OCI-LY7 (cell line): Measurements from ENCODE around the gene LGALS16. TPM values are rescaled to one million over a fixed set of nuclear protein-coding genes. Genes with fewer than 3 reads are reported as not detected.
"Not testable (repeated sequence)": the region's sequence is repeated elsewhere in the genome, so short reads cannot be mapped to it uniquely, and the experiment has no call there.

Source experiments
- BruUV-seq: library from RNA; stranded (reverse); fragments of 400-500 nt; replicated peaks from 2 replicates; lab custom pipeline; 2021; lab: Mats Ljungman, UMichigan
- CTCF ChIA-PET: fragments of 300-600 bp; sonication (Branson Sonifier 250); formaldehyde crosslinking; loops from one replicate; lab custom pipeline; 2022; ENCODE audit warnings: antibody characterized with exemption; ENCODE audit not compliant: unreplicated experiment; lab: Charles Lee
- POLR2A ChIA-PET: fragments of 300-600 bp; sonication (Branson Sonifier 250); formaldehyde crosslinking; loops from one replicate; lab custom pipeline; 2022; ENCODE audit warnings: antibody characterized with exemption; lab: Charles Lee
- DNase-seq: peaks from one replicate; pipeline ENCODE4 v3.0.0-alpha.2; 2015; ENCODE audit warnings: low spot score
- H2AFZ ChIP-seq: fragments of 200-600 bp; sonication (generic), shearing (Covaris generic); 2 replicates; pipeline ENCODE4 v1.6.1; 2014; ENCODE audit warnings: mild to moderate bottlenecking, antibody characterized with exemption, low read length, moderate library complexity
- H3K27ac ChIP-seq: fragments of 200-600 bp; sonication (generic); 2 replicates; pipeline ENCODE4 v1.5.1; 2014; ENCODE audit warnings: mixed run types, low read depth, mild to moderate bottlenecking, moderate library complexity, low read length, inconsistent platforms; ENCODE audit not compliant: poor library complexity, severe bottlenecking
- H3K36me3 ChIP-seq: fragments of 200-600 bp; sonication (generic); 2 replicates; pipeline ENCODE4 v1.6.1; 2014; ENCODE audit warnings: mild to moderate bottlenecking, antibody characterized with exemption, low read length, moderate library complexity, mixed read lengths; ENCODE audit not compliant: insufficient read depth
- H3K4me1 ChIP-seq: fragments of 200-600 bp; sonication (generic); 2 replicates; pipeline ENCODE4 v1.5.1; 2014; ENCODE audit warnings: mild to moderate bottlenecking, low read length; ENCODE audit not compliant: insufficient read depth, poor library complexity, severe bottlenecking
- H3K4me2 ChIP-seq: fragments of 200-600 bp; sonication (generic); 2 replicates; pipeline ENCODE4 v1.6.1; 2014; ENCODE audit warnings: mild to moderate bottlenecking, low read length
- H3K4me3 ChIP-seq: fragments of 200-600 bp; sonication (generic); 2 replicates; pipeline ENCODE4 v1.5.1; 2014; ENCODE audit warnings: mild to moderate bottlenecking, low read depth, low read length; ENCODE audit not compliant: poor library complexity, severe bottlenecking
- H3K79me2 ChIP-seq: fragments of 200-600 bp; sonication (generic); 2 replicates; pipeline ENCODE4 v1.6.1; 2016; ENCODE audit warnings: low read depth, mild to moderate bottlenecking, low read length, moderate library complexity, mixed read lengths; ENCODE audit not compliant: insufficient read depth
- H3K9me2 ChIP-seq: fragments of 200-600 bp; sonication (generic); 2 replicates; pipeline ENCODE4 v1.6.1; 2016; ENCODE audit warnings: mild to moderate bottlenecking, low read length, mixed read lengths; ENCODE audit not compliant: insufficient read depth
- H3K9me3 ChIP-seq: fragments of 200-600 bp; sonication (generic); 2 replicates; pipeline ENCODE4 v1.6.1; 2014; ENCODE audit warnings: mild to moderate bottlenecking, mixed run types, low read length, mixed read lengths
- H4K20me1 ChIP-seq: fragments of 200-600 bp; sonication (generic); 2 replicates; pipeline ENCODE4 v1.6.1; 2014; ENCODE audit warnings: mild to moderate bottlenecking, antibody characterized with exemption, low read length, moderate library complexity, mixed read lengths; ENCODE audit not compliant: insufficient read depth
- EZH2phosphoT487 ChIP-seq: fragments of 200-600 bp; sonication (generic); IDR thresholded peaks from 2 replicates; pipeline ENCODE4 v1.6.1; 2018; ENCODE audit warnings: low read depth, borderline replicate concordance, mild to moderate bottlenecking, mixed run types, antibody characterized with exemption, low read length, moderate library complexity, mixed read lengths
- intact Hi-C: fragments of 100-400 bp; cut with micrococcal nuclease; formaldehyde crosslinking; loops from one replicate; pipeline ENCODE4 v1.10.0; 2022; ENCODE audit not compliant: unreplicated experiment
- total RNA-seq, 2 experiments: library from RNA; depleted of rRNA in 1 of 2; stranded (reverse); fragments of >200 nt in 1 of 2; shearing (Covaris generic) in 1 of 2; gene quantifications; 2 replicates each; pipeline ENCODE4 v1.2.3, GENCODE V29; 2014 to 2022
- TF ChIP-seq, protein P1 (sequence below): fragments of 200-600 bp; sonication (generic); conservative IDR thresholded peaks from 2 replicates; pipeline ENCODE4 v1.5.1; 2014; ENCODE audit warnings: mild to moderate bottlenecking, antibody characterized with exemption, low read length, moderate library complexity, mixed read lengths

LGALS16 gene
- total RNA-seq, 2 experiments from 2014 or later = not detected

DNA sequence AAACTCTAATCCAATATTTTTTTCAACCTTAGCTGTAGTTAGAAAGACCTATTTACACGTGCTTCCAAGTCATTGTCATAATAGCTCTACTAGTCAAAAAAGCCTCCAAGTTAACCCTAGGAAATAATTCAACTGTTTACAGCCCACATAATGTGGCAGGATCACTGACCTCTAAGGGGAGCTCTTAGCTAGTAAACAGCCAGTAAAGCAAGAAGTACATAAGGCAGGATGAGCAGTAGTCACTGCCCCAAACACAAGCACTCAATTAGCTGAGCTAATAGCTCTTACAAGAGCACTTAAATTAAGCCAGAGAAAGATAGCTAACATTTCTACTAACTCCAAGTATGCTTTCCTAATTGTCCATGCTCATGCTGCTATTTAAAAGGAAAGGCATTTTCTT lies 18.1 kb downstream of the LGALS16 start:
- H3K4me2 ChIP-seq, intact Hi-C loops, H3K4me1 ChIP-seq, H3K27ac ChIP-seq, CTCF ChIA-PET, H3K36me3 ChIP-seq, H3K79me2 ChIP-seq, POLR2A ChIA-PET, H3K9me2 ChIP-seq, H3K4me3 ChIP-seq, H2AFZ ChIP-seq, H3K9me3 ChIP-seq, H4K20me1 ChIP-seq, BruUV-seq: not testable (repeated sequence)
- TF ChIP-seq, protein P1, sequence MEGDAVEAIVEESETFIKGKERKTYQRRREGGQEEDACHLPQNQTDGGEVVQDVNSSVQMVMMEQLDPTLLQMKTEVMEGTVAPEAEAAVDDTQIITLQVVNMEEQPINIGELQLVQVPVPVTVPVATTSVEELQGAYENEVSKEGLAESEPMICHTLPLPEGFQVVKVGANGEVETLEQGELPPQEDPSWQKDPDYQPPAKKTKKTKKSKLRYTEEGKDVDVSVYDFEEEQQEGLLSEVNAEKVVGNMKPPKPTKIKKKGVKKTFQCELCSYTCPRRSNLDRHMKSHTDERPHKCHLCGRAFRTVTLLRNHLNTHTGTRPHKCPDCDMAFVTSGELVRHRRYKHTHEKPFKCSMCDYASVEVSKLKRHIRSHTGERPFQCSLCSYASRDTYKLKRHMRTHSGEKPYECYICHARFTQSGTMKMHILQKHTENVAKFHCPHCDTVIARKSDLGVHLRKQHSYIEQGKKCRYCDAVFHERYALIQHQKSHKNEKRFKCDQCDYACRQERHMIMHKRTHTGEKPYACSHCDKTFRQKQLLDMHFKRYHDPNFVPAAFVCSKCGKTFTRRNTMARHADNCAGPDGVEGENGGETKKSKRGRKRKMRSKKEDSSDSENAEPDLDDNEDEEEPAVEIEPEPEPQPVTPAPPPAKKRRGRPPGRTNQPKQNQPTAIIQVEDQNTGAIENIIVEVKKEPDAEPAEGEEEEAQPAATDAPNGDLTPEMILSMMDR = peak; percentile 55
- DNase-seq = peak; percentile 5

DNA sequence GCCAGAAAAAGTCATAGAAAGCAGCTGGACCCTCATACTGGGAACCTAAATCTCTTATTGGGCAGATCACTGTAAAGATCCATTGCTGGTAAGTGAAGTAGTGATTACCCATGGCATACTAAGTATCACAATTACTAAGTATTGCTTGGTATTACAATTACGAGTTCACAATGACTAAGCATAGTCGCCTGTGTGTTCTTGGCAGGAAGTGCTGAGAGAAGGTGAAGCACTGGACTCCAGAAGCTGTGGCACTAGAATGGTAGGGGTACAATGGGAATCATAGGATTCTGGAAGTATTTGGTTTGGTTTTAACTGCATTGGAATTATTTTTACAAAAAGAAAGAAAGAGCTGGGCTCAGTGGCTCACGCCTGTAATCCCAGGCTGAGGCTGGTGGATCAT lies 20.3 kb downstream of the LGALS16 start:
- BruUV-seq = no TSS peak
- no peak overlapping the region for H3K27ac ChIP-seq
- DNase-seq = no peak
- H4K20me1 ChIP-seq = no peaks in the 10 kb centered on the region
- ChIA-PET POLR2A (no interaction called here), CTCF (no interaction called here)
- no peak for TF ChIP-seq EZH2phosphoT487
- TF ChIP-seq, protein P1 = no peak
- H3K79me2 ChIP-seq = no peaks in the 10 kb centered on the region
- intact Hi-C loops = no loop called here
- H2AFZ ChIP-seq = no peak overlapping the region
- no peaks in the 10 kb centered on the region for H3K36me3 ChIP-seq
- no peaks in the 10 kb centered on the region for H3K9me2 ChIP-seq
- H3K4me3 ChIP-seq = no peak overlapping the region
- no peak overlapping the region for H3K4me2 ChIP-seq
- H3K9me3 ChIP-seq = no peaks in the 10 kb centered on the region
- H3K4me1 ChIP-seq = no peaks in the 10 kb centered on the region

GRCh38 chr19:39677961-39678889 lies 22.5 kb downstream of the LGALS16 start:
- no peak overlapping the region for H3K4me2 ChIP-seq
- intact Hi-C loops = no loop called here

More at GRCh38 chr19:39677961-39678889, 22.5 kb downstream of the LGALS16 start:
- BruUV-seq = no TSS peak
- DNase-seq = no peak
- ChIA-PET POLR2A (no interaction called here), CTCF (no interaction called here)
- no peaks in the 10 kb centered on the region for H3K36me3 ChIP-seq
- H3K9me2 ChIP-seq = no peaks in the 10 kb centered on the region
- TF ChIP-seq, protein P1 = no peak
- TF ChIP-seq EZH2phosphoT487 = no peak
- H3K9me3 ChIP-seq = no peaks in the 10 kb centered on the region
- H3K4me1 ChIP-seq = no peaks in the 10 kb centered on the region
- H3K27ac ChIP-seq = no peak overlapping the region
- H3K4me3 ChIP-seq = no peak overlapping the region
- no peak overlapping the region for H2AFZ ChIP-seq
- no peaks in the 10 kb centered on the region for H3K79me2 ChIP-seq
- no peaks in the 10 kb centered on the region for H4K20me1 ChIP-seq
